HFFc6 (cell line): ENCODE data around the gene EPS8L3. TPM values are rescaled to one million over a fixed set of nuclear protein-coding genes. Genes with fewer than 3 reads are reported as not detected.
A peak's percentile ranks its signal among the peaks of the same experiment; 100 is the strongest.

Experiments used
- DNase-seq: peaks from one replicate; pipeline ENCODE4 v3.0.0-alpha.2; 2018
- H3K27ac Mint-ChIP-seq: 2 replicates; pipeline ENCODE4 v1.8.0; 2020; ENCODE audit warnings: mild to moderate bottlenecking, mixed read lengths
- H3K27me3 Mint-ChIP-seq: 2 replicates; pipeline ENCODE4 v1.8.0; 2021; ENCODE audit warnings: mild to moderate bottlenecking, moderate library complexity, mixed read lengths; ENCODE audit not compliant: insufficient read depth
- H3K36me3 Mint-ChIP-seq: 2 replicates; pipeline ENCODE4 v1.8.0; 2021; ENCODE audit warnings: low read depth, mixed read lengths
- H3K4me1 Mint-ChIP-seq: 2 replicates; pipeline ENCODE4 v1.8.0; 2020; ENCODE audit warnings: low read depth, mixed read lengths
- H3K4me3 Mint-ChIP-seq: 2 replicates; pipeline ENCODE4 v1.8.0; 2020; ENCODE audit warnings: mild to moderate bottlenecking, moderate library complexity, mixed read lengths
- H3K9me3 Mint-ChIP-seq: 2 replicates; pipeline ENCODE4 v1.8.0; 2020; ENCODE audit warnings: mild to moderate bottlenecking, mixed read lengths
- total RNA-seq, 6 experiments: library from RNA; stranded (reverse); fragmentation: NEBNext Ultra II Directional; extraction: Animal tissue kit (Norgen Biotek cat#: 25700); gene quantifications; 2 replicates in 1 of 6; 3 replicates in 5 of 6; pipeline ENCODE4 v1.2.3, GENCODE V29; 2021
- TF ChIP-seq, protein P1 (sequence below): fragments of 200-600 bp; sonication (generic); IDR thresholded peaks from 2 replicates; pipeline ENCODE4 v1.5.0; 2021; ENCODE audit warnings: antibody characterized with exemption, mild to moderate bottlenecking

Gene EPS8L3
- total RNA-seq, 6 experiments from 2014 or later, result not detected

DNA sequence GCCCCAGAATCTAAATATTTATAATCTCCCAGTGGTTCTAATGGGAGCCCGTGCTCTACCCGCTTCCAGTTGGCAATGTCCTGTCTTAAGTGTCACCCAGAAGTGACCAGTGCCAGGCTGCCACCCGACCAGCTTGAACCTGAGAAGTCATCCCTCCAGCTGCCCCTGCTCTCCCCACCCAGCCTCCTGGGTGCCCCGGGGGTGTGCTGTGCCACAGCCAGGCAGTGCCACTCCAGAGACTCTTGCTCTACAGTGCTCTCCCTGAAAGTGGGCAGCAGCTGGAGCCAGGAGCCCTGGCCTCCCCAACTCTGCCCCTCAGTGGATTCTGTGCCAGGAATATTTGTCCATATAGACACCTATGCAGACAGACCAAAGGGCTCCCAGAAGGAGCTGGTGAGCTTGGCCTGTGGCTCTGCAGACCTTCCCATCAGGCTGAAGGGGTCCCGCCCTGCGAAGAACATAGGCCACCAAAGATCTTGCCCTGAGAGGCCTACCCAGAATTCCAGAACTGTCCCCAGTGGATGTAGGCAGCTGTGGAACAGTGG lies 9.0 kb upstream of the EPS8L3 start:
- H3K27me3 Mint-ChIP-seq, result peaks cover 3% of the 10 kb centered on the region
- no peaks in the 10 kb centered on the region for H3K9me3 Mint-ChIP-seq
- peaks cover 45% of the 10 kb centered on the region for H3K4me1 Mint-ChIP-seq
- H3K4me3 Mint-ChIP-seq, result no peak overlapping the region
- no peak for DNase-seq
- H3K27ac Mint-ChIP-seq, result no peak overlapping the region
- H3K36me3 Mint-ChIP-seq, result no peaks in the 10 kb centered on the region
- TF ChIP-seq, protein P1, sequence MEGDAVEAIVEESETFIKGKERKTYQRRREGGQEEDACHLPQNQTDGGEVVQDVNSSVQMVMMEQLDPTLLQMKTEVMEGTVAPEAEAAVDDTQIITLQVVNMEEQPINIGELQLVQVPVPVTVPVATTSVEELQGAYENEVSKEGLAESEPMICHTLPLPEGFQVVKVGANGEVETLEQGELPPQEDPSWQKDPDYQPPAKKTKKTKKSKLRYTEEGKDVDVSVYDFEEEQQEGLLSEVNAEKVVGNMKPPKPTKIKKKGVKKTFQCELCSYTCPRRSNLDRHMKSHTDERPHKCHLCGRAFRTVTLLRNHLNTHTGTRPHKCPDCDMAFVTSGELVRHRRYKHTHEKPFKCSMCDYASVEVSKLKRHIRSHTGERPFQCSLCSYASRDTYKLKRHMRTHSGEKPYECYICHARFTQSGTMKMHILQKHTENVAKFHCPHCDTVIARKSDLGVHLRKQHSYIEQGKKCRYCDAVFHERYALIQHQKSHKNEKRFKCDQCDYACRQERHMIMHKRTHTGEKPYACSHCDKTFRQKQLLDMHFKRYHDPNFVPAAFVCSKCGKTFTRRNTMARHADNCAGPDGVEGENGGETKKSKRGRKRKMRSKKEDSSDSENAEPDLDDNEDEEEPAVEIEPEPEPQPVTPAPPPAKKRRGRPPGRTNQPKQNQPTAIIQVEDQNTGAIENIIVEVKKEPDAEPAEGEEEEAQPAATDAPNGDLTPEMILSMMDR, result no peak

DNA sequence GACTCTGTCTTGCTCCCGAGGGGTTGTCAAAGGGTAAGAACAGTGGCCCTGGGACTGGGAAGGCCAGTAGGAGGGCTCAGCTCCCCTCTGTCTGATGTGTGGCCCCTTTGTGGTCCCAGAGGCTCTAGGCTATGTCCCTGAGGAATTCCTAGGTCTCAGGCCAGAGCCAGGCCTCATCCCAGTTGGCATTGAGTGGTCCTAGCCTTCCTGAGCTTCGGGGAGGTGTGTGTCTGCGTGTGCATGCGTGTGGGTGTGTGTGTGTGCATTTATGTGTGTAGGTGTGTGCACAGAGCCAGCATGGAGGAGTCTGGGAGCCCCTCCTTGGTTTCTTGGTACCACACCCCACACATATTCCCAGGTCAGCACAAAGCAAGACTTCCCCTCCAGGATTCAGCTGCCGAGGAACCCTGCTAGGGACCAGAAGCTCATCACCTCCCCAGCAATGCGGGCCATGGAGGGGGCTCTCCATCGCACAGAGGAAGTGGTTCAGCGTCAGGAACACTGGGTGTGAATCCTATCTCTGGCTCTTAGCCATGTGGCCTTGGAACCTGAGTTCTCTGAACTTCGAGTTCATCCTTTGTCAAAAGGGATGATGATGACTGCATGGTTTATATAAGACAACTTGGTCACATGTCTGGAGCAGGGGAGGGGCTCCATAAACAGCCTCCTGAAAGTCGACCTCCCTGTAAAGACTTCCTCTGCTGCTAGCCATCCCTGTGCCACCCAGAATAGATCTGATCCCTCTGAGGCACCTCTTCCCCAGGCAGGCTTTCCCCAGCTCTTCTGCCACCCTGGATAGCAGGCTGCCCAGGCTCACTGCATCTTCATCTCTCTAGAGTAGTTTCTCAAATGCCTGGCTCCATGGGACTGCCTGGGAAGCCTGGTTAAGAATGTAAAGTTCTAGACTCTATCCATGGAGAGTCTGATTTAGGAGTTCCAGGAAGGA lies 8.3 kb upstream of the EPS8L3 start:
- no peak for DNase-seq
- Mint-ChIP-seq H3K36me3 (no peaks in the 10 kb centered on the region), H3K4me1 (peaks cover 37% of the 10 kb centered on the region), H3K9me3 (no peaks in the 10 kb centered on the region), H3K4me3 (no peak overlapping the region), H3K27me3 (peaks cover 3% of the 10 kb centered on the region), H3K27ac (no peak overlapping the region)
- TF ChIP-seq, protein P1, result no peak

DNA sequence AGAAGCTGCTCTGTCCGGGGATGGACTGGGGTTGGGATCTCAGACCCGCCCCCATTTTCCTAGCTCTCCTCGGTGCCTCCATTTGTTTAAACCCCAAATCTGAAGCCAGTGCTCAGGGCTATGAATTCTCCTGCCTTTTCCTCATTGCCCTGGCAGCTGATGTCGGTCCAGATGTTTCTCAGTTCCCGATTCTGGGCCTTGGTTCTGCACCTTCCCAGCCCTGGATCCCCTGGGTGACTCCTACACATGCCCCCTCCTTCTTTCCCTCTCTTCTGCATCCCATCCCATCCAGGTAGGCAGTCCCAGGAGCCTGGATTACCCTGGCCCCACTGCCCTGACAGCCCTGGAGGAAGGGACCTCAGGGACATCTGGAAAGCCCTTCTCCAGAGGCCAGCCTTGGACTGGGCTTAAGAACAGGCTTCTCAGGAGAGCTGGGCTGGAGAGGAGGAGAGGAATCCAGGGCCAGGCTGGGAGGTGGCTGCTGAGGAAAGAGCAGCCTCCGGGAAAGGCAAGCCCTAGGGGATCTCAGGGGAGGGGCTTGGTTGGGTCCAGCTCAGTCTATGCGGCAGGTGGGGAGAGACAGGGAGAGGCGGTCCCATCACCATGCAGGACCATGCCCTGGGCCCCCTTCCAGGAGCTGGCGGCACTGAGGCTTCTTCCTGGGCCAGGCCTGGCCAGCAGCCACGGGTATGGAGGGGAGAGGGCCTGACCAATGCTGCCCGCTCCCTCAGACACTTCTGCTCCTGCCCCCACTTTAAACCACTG lies 6.8 kb upstream of the EPS8L3 start:
- TF ChIP-seq, protein P1, result no peak
- H3K27me3 Mint-ChIP-seq, result peaks cover 3% of the 10 kb centered on the region
- no peaks in the 10 kb centered on the region for H3K36me3 Mint-ChIP-seq
- H3K27ac Mint-ChIP-seq, result no peak overlapping the region
- H3K4me3 Mint-ChIP-seq, result no peak overlapping the region
- peaks cover 26% of the 10 kb centered on the region for H3K4me1 Mint-ChIP-seq
- DNase-seq, result no peak
- no peaks in the 10 kb centered on the region for H3K9me3 Mint-ChIP-seq

DNA sequence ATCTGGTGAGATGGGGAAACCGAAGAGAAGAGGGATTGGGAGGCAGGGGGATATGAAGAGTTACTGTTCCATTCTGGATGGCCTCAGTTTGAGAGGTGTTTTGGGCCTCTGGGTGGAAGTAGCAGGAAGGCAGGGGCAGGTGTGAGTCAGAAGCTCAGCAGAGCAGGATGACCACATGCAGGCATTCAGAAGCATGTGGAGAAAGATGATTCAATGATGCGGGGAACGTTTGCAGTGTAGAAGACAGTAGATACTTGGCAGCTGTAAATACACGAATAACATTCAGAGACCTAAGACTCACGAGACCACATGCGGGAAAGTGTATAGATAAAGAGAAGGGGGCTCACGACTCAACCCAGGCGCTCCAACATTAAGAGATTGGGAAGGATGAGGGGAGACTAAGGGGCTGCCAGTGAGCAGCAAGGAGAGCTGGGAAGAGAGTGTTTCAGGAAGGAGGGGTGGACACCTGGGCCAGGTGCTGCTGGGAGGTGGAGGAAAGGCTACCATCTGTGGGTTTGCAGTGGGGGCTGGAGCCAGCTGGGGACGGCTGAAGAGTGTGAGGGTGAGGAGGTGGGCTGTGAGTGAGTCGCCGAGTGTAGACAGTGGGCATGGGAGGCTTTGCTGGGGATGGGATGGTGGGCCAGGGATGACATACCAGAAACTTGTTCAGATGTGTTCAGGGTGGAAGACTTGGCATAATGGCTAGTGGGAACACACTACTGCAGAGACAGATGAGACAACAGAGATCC lies 5.8 kb upstream of the EPS8L3 start:
- Mint-ChIP-seq H3K36me3 (no peaks in the 10 kb centered on the region), H3K9me3 (no peaks in the 10 kb centered on the region), H3K4me1 (peaks cover 16% of the 10 kb centered on the region), H3K27me3 (peaks cover 3% of the 10 kb centered on the region), H3K27ac (peak overlapping the region; percentile 71), H3K4me3 (no peak overlapping the region)
- peak; percentile 87 for DNase-seq
- TF ChIP-seq, protein P1, result no peak

DNA sequence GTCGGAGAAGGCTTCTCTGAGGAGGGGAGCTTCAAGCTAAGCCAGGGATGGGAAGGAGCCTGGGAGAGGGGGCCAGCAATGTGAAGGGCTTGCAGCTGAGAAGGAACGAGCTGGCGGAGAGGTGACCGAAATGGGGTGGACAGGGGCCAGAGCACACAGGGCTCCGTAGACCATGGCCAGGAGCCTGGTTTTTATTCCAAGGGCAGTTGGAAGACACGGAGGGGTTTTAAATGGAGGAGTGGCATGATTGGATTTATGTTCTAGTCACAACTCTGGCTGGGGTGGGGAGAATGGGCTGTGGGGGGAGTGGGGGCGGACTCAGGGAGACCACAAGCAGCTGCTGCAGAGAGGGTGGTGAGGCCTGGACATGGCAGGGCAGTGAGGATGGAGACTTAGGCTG lies 5.1 kb upstream of the EPS8L3 start:
- TF ChIP-seq, protein P1, result no peak
- H3K4me1 Mint-ChIP-seq, result peaks cover 12% of the 10 kb centered on the region
- H3K4me3 Mint-ChIP-seq, result no peak overlapping the region
- DNase-seq, result no peak
- no peaks in the 10 kb centered on the region for H3K36me3 Mint-ChIP-seq
- peaks cover 3% of the 10 kb centered on the region for H3K27me3 Mint-ChIP-seq
- no peaks in the 10 kb centered on the region for H3K9me3 Mint-ChIP-seq
- H3K27ac Mint-ChIP-seq, result no peak overlapping the region
